D721Med (cell line): ENCODE data around the gene FOXP2.
"Not testable (repeated sequence)": the region's sequence is repeated elsewhere in the genome, so short reads cannot be mapped to it uniquely, and the experiment has no call there.

Source experiments
- DNase-seq: peaks from one replicate; pipeline ENCODE4 v3.0.0; 2011; ENCODE audit warnings: low spot score; ENCODE audit not compliant: insufficient read length
- FAIRE-seq: peaks from 2 replicates; lab custom pipeline; 2011; peaks lifted over from hg19 to GRCh38; lab: Jason Lieb, UNC
- CTCF ChIP-seq: IDR thresholded peaks from 2 replicates; pipeline ENCODE4 v1.5.1; 2012; ENCODE audit warnings: mild to moderate bottlenecking, control low read depth; ENCODE audit not compliant: insufficient read depth; ENCODE audit errors: missing control alignments

The FOXP2 gene

GRCh38 chr7:114567416-114567815 lies 152.8 kb downstream of the FOXP2 start:
- no peak for FAIRE-seq
- TF ChIP-seq CTCF: no peak
- DNase-seq: no peak

GRCh38 chr7:114569220-114569619 lies 154.6 kb downstream of the FOXP2 start:
- no peak for FAIRE-seq
- no peak for TF ChIP-seq CTCF

GRCh38 chr7:114574384-114574783 lies 159.8 kb downstream of the FOXP2 start:
- TF ChIP-seq CTCF: no peak
- FAIRE-seq (no peak), DNase-seq (no peak)

More at GRCh38 chr7:114569220-114569619, 154.6 kb downstream of the FOXP2 start:
- DNase-seq: no peak

GRCh38 chr7:114575098-114575497 lies 160.5 kb downstream of the FOXP2 start:
- no peak for TF ChIP-seq CTCF
- DNase-seq (no peak), FAIRE-seq (no peak)

GRCh38 chr7:114580963-114581362 lies 166.3 kb downstream of the FOXP2 start:
- FAIRE-seq: not testable (repeated sequence)

GRCh38 chr7:114588506-114588905 lies 173.9 kb downstream of the FOXP2 start:
- FAIRE-seq (no peak), DNase-seq (no peak)
- TF ChIP-seq CTCF: no peak

More at GRCh38 chr7:114580963-114581362, 166.3 kb downstream of the FOXP2 start:
- DNase-seq: not testable (repeated sequence)

- FAIRE-seq (no peak), DNase-seq (no peak)
- TF ChIP-seq CTCF: no peak
Measured at GRCh38 chr7:114589436-114589835, 174.8 kb downstream of the FOXP2 start.

GRCh38 chr7:114590298-114590697 lies 175.7 kb downstream of the FOXP2 start:
- DNase-seq: no peak
- no peak for TF ChIP-seq CTCF
- FAIRE-seq: no peak
